ENCODE data around the gene EDNRB. TPM values are rescaled to one million over a fixed set of nuclear protein-coding genes. Genes with fewer than 3 reads are reported as not detected.
"Not testable (repeated sequence)": the region's sequence is repeated elsewhere in the genome, so short reads cannot be mapped to it uniquely, and the experiment has no call there.

EDNRB gene
- not detected for polyA plus RNA-seq (2012; ENCODE audit: insufficient read depth, insufficient read length)

- no peak for DNase-seq (ENCODE audit: low read depth, low spot score)
- no peak within 1 kb of the TSS for H3K4me3 ChIP-seq (ENCODE audit: low read length)
These were observed at the start of gene EDNRB for GRCh38 chr13:77918391-77919245. Gene EDNRB (minus strand): TSS chr13:77918831. CDS start chr13:77918573, 258 bp downstream.

- DNase-seq (ENCODE audit: low read depth, low spot score), result no peak
- H3K4me3 ChIP-seq (ENCODE audit: low read length), result no peak overlapping the region
These were observed 48.0 kb upstream of the EDNRB start for GRCh38 chr13:77966671-77967070.

- DNase-seq (ENCODE audit: low read depth, low spot score), result no peak
- H3K4me3 ChIP-seq (ENCODE audit: low read length), result no peak overlapping the region
These were observed 34.1 kb upstream of the EDNRB start for GRCh38 chr13:77952737-77953136.

- H3K4me3 ChIP-seq (ENCODE audit: low read length), result no peak overlapping the region
- DNase-seq (ENCODE audit: low read depth, low spot score), result no peak
These were observed 33.6 kb upstream of the EDNRB start for GRCh38 chr13:77952276-77952675.

GRCh38 chr13:77946522-77946921, 27.9 kb upstream of the EDNRB start:
- no peak for DNase-seq (ENCODE audit: low read depth, low spot score)
- H3K4me3 ChIP-seq (ENCODE audit: low read length), result no peak overlapping the region

GRCh38 chr13:77935063-77935462, 16.4 kb upstream of the EDNRB start:
- DNase-seq (ENCODE audit: low read depth, low spot score); H3K4me3 ChIP-seq (ENCODE audit: low read length): not testable (repeated sequence)

- H3K4me3 ChIP-seq (ENCODE audit: low read length), result no peak overlapping the region
- DNase-seq (ENCODE audit: low read depth, low spot score), result no peak
These were observed 11.8 kb upstream of the EDNRB start for GRCh38 chr13:77930430-77930829.

GRCh38 chr13:77928909-77929308, 10.3 kb upstream of the EDNRB start:
- DNase-seq (ENCODE audit: low read depth, low spot score), result no peak
- no peak overlapping the region for H3K4me3 ChIP-seq (ENCODE audit: low read length)

- no peak for DNase-seq (ENCODE audit: low read depth, low spot score)
- no peak overlapping the region for H3K4me3 ChIP-seq (ENCODE audit: low read length)
These were observed 7.0 kb upstream of the EDNRB start for GRCh38 chr13:77925616-77926015.

GRCh38 chr13:77919921-77920294, 1.3 kb upstream of the EDNRB start:
- H3K4me3 ChIP-seq (ENCODE audit: low read length), result no peak overlapping the region
- no peak for DNase-seq (ENCODE audit: low read depth, low spot score)

GRCh38 chr13:77919246-77919920, 752 bp upstream of the EDNRB start:
- no peak overlapping the region for H3K4me3 ChIP-seq (ENCODE audit: low read length)
- no peak for DNase-seq (ENCODE audit: low read depth, low spot score)

- no peak overlapping the region for H3K4me3 ChIP-seq (ENCODE audit: low read length)
- no peak for DNase-seq (ENCODE audit: low read depth, low spot score)
These were observed 2.1 kb downstream of the EDNRB start for GRCh38 chr13:77916488-77916887.

- no peak overlapping the region for H3K4me3 ChIP-seq (ENCODE audit: low read length)
- no peak for DNase-seq (ENCODE audit: low read depth, low spot score)
These were observed 2.9 kb downstream of the EDNRB start for GRCh38 chr13:77915686-77916085.

- H3K4me3 ChIP-seq (ENCODE audit: low read length), result no peak overlapping the region
These were observed 5.6 kb downstream of the EDNRB start for GRCh38 chr13:77913003-77913402.

GRCh38 chr13:77911751-77912150, 6.9 kb downstream of the EDNRB start:
- no peak for DNase-seq (ENCODE audit: low read depth, low spot score)
- no peak overlapping the region for H3K4me3 ChIP-seq (ENCODE audit: low read length)

More at GRCh38 chr13:77913003-77913402, 5.6 kb downstream of the EDNRB start:
- DNase-seq (ENCODE audit: low read depth, low spot score), result no peak

- no peak for DNase-seq (ENCODE audit: low read depth, low spot score)
- no peak overlapping the region for H3K4me3 ChIP-seq (ENCODE audit: low read length)
These were observed 8.8 kb downstream of the EDNRB start for GRCh38 chr13:77909827-77910226.

GRCh38 chr13:77908531-77908930, 10.1 kb downstream of the EDNRB start:
- no peak for DNase-seq (ENCODE audit: low read depth, low spot score)
- H3K4me3 ChIP-seq (ENCODE audit: low read length), result no peak overlapping the region

- no peak overlapping the region for H3K4me3 ChIP-seq (ENCODE audit: low read length)
- no peak for DNase-seq (ENCODE audit: low read depth, low spot score)
These were observed 10.8 kb downstream of the EDNRB start for GRCh38 chr13:77907666-77908341.

GRCh38 chr13:77904031-77904430, 14.6 kb downstream of the EDNRB start:
- DNase-seq (ENCODE audit: low read depth, low spot score), result no peak

GRCh38 chr13:77903435-77903834, 15.2 kb downstream of the EDNRB start:
- DNase-seq (ENCODE audit: low read depth, low spot score), result no peak
- H3K4me3 ChIP-seq (ENCODE audit: low read length), result no peak overlapping the region

More at GRCh38 chr13:77904031-77904430, 14.6 kb downstream of the EDNRB start:
- H3K4me3 ChIP-seq (ENCODE audit: low read length), result no peak overlapping the region
